ENCODE measurements around the gene DACT2. TPM values are rescaled to one million over a fixed set of nuclear protein-coding genes. Genes with fewer than 3 reads are reported as not detected.

DACT2 gene
- total and polyA plus RNA-seq, 7 donors = 0.01 to 0.17 TPM; not detected in 5

GRCh38 chr6:168301648-168302398, 17.8 kb downstream of the DACT2 start:
- H3K9me3 ChIP-seq = no peaks in the 10 kb centered on the region
- no peaks in the 10 kb centered on the region for H3K36me3 ChIP-seq (ENCODE audit: insufficient read depth in 1 of 2, low read depth in 1 of 2)
- peaks cover 0 to 6% (median 0%) of the 10 kb centered on the region in 3 donors for H3K27me3 ChIP-seq (ENCODE audit: insufficient read depth in 3 of 3, low read length in 2 of 3)
- TF ChIP-seq, protein P1, sequence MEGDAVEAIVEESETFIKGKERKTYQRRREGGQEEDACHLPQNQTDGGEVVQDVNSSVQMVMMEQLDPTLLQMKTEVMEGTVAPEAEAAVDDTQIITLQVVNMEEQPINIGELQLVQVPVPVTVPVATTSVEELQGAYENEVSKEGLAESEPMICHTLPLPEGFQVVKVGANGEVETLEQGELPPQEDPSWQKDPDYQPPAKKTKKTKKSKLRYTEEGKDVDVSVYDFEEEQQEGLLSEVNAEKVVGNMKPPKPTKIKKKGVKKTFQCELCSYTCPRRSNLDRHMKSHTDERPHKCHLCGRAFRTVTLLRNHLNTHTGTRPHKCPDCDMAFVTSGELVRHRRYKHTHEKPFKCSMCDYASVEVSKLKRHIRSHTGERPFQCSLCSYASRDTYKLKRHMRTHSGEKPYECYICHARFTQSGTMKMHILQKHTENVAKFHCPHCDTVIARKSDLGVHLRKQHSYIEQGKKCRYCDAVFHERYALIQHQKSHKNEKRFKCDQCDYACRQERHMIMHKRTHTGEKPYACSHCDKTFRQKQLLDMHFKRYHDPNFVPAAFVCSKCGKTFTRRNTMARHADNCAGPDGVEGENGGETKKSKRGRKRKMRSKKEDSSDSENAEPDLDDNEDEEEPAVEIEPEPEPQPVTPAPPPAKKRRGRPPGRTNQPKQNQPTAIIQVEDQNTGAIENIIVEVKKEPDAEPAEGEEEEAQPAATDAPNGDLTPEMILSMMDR (IDR thresholded peaks at IDR 0.05) = no peak
- no peak overlapping the region for H3K27ac ChIP-seq
- intact Hi-C loops (cut with DNase I) = no loop called here
- ATAC-seq = no peak
- no peak overlapping the region for H3K4me3 ChIP-seq
- no peak for DNase-seq
- 65 to 72% (median 72%) methylated on average over 16 of the region's 16 CpGs for whole genome bisulfite sequencing, 3 donors
- H3K4me1 ChIP-seq = no peaks in the 10 kb centered on the region

DNA sequence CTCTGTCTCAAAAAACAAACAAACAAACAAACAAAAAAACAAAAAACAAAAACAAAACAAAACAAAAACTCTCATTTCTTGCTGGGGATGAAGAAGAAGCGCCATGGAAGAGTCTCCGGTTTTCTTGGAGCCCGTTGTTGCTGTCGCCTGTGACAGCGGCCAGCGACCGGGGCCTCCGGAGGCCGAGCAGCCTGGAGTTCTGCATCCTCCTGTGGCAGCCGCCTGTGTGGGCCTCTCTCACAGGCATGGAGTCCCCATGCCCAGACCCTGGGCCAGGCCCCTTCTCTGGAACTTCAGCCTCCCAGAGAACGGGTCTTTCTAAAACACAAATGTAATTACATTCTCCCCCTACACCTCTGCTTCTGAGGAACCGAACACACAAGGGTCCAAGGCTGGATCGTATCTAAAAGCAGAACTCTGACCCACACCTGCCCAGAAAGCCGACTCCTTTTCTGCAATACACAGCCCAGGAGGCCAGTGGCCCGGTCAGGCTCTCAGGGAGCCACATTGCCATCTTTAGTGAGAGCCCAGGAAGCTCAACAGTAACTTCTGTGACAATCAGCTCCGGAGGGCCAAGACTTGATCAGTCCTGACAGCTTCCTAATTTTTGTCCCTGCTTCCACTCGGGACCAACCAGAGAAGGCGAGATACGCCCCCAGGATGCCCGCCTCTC, 18.5 kb downstream of the DACT2 start:
- H3K4me1 ChIP-seq = no peaks in the 10 kb centered on the region
- intact Hi-C loops (cut with DNase I) = no loop called here
- H3K27me3 ChIP-seq (ENCODE audit: insufficient read depth in 3 of 3, low read length in 2 of 3) = peaks cover 0 to 6% (median 0%) of the 10 kb centered on the region in 3 donors
- TF ChIP-seq, protein P1 (IDR thresholded peaks at IDR 0.05) = no peak
- H3K36me3 ChIP-seq (ENCODE audit: insufficient read depth in 1 of 2, low read depth in 1 of 2) = no peaks in the 10 kb centered on the region
- no peak for ATAC-seq
- H3K9me3 ChIP-seq = no peaks in the 10 kb centered on the region
- WGBS, 3 donors = 82 to 86% (median 86%) methylated on average over 20 of the region's 20 CpGs
- no peak overlapping the region for H3K4me3 ChIP-seq
- no peak overlapping the region for H3K27ac ChIP-seq
- DNase-seq = no peak

DNA sequence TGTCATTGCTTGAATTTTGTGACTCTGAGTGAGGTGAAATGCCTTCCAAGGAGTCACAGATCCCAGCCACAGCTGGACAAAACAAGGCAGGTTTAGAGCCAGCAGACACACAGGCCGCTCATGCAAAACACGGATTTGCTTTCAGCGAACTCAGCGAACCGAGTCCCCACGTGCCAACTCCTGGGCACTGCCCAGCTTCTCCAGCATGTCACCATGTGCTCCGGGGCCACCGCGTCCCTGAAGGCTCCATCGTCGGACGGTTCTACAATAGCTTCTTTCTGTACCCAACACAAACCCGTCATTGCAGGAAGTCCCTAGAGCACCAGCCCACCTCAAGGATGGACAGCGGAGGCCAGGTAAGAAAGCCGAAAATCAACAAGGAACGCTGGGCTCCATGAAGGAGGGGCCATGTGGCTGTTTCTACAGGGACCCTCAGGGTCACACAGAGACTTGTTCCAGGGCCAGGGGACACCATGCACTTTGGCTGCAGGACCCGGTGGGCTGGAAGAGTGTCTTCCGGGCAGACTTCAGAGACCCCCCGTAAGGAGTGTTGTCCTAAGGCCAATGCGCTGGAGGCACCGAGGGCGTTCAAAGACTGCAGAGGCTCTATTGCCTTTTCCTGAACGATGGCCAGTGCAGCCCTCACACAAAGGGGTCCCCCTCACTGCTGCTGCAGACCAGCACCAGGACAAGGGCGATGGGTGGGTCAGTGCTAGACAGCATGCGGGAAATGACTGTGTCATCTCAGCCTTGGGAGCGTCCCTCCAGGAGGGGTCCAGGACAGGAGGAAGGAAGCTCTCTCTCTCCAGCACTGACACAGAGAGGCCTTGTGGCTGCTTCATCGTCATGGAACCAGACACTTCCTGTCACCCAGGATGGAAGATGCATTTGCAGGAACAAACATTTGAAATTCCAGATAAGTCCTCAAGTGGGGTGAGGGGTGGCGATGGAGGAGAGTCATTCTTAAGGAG, 19.8 kb downstream of the DACT2 start:
- intact Hi-C loops (cut with DNase I) = no loop called here

GRCh38 chr6:168297643-168298042, 21.9 kb downstream of the DACT2 start:
- ATAC-seq = no peak
- TF ChIP-seq, protein P1 (IDR thresholded peaks at IDR 0.05) = no peak
- H3K36me3 ChIP-seq (ENCODE audit: insufficient read depth in 1 of 2, low read depth in 1 of 2) = no peaks in the 10 kb centered on the region
- H3K27me3 ChIP-seq (ENCODE audit: insufficient read depth in 3 of 3, low read length in 2 of 3) = peaks cover 0 to 8% (median 6%) of the 10 kb centered on the region in 3 donors
- intact Hi-C loops (cut with DNase I) = no loop called here
- no peaks in the 10 kb centered on the region for H3K4me1 ChIP-seq
- no peak for DNase-seq
- WGBS, 3 donors = 89 to 90% (median 90%) methylated on average over 13 of the region's 13 CpGs
- no peak overlapping the region for H3K4me3 ChIP-seq
- H3K9me3 ChIP-seq = no peaks in the 10 kb centered on the region
- H3K27ac ChIP-seq = no peak overlapping the region

More for the DNA sequence above, 19.8 kb downstream of the DACT2 start:
- WGBS, 3 donors = 78 to 82% (median 78%) methylated on average over 28 of the region's 28 CpGs
- Histone ChIP-seq H3K36me3 (ENCODE audit: insufficient read depth in 1 of 2, low read depth in 1 of 2) (no peaks in the 10 kb centered on the region), H3K4me1 (no peaks in the 10 kb centered on the region), H3K27me3 (ENCODE audit: insufficient read depth in 3 of 3, low read length in 2 of 3) (peaks cover 0 to 6% (median 0%) of the 10 kb centered on the region in 3 donors), H3K9me3 (no peaks in the 10 kb centered on the region), H3K4me3 (no peak overlapping the region), H3K27ac (no peak overlapping the region)
- ATAC-seq = no peak
- TF ChIP-seq, protein P1 (IDR thresholded peaks at IDR 0.05) = no peak
- DNase-seq = no peak

Data from psoas muscle (tissue), 8 donors.